SU-DHL-6 (cell line): Measurements from ENCODE around the gene CPAMD8.

Experiments
- H2AFZ ChIP-seq: fragments of 200-600 bp; sonication (generic); 2 replicates; pipeline ENCODE4 v1.6.1; 2014; ENCODE audit warnings: low read depth, mild to moderate bottlenecking, moderate library complexity, mixed read lengths, antibody characterized with exemption, low read length; ENCODE audit not compliant: severe bottlenecking
- H3F3A ChIP-seq: fragments of 200-600 bp; shearing (Covaris generic); 2 replicates; pipeline ENCODE4 v1.6.0; 2016; ENCODE audit warnings: antibody characterized with exemption, mild to moderate bottlenecking; ENCODE audit not compliant: insufficient read depth
- H3K27ac ChIP-seq: fragments of 200-600 bp; sonication (generic); 2 replicates; pipeline ENCODE4 v1.5.1; 2016; ENCODE audit warnings: low read depth, mild to moderate bottlenecking, low read length, moderate library complexity, mixed read lengths
- H3K27me3 ChIP-seq: fragments of 200-600 bp; sonication (generic), shearing (Covaris generic); 2 replicates; pipeline ENCODE4 v1.6.0; 2014; ENCODE audit warnings: mild to moderate bottlenecking, low read length
- H3K36me3 ChIP-seq: fragments of 200-600 bp; sonication (generic); 2 replicates; pipeline ENCODE4 v1.6.1; 2014; ENCODE audit warnings: mild to moderate bottlenecking, low read length, mixed read lengths
- H3K4me2 ChIP-seq: fragments of 300-600, 200-600 bp; shearing (Covaris generic), sonication (generic); 2 replicates; pipeline ENCODE4 v1.6.0; 2014; ENCODE audit warnings: low read length, low read depth, mild to moderate bottlenecking; ENCODE audit not compliant: poor library complexity, severe bottlenecking
- H3K4me3 ChIP-seq: fragments of 200-600 bp; sonication (generic); 2 replicates; pipeline ENCODE4 v1.5.1; 2014; ENCODE audit warnings: antibody characterized with exemption, low read length, mild to moderate bottlenecking, mixed read lengths; ENCODE audit not compliant: insufficient read depth, poor library complexity, severe bottlenecking
- H3K79me2 ChIP-seq: fragments of 200-600 bp; sonication (generic); 2 replicates; pipeline ENCODE4 v1.6.1; 2014; ENCODE audit warnings: mild to moderate bottlenecking, low read length, moderate library complexity; ENCODE audit not compliant: insufficient read depth
- H3K9ac ChIP-seq: fragments of 200-600 bp; sonication (generic); 2 replicates; pipeline ENCODE4 v1.7.0; 2014; ENCODE audit warnings: mild to moderate bottlenecking, low read length
- H3K9me2 ChIP-seq: fragments of 200-600 bp; sonication (generic); replicated peaks from 2 replicates; pipeline ENCODE4 v1.6.1; 2014; ENCODE audit warnings: low read length; ENCODE audit not compliant: insufficient read depth
- H3K9me3 ChIP-seq: fragments of 200-600 bp; sonication (generic); 2 replicates; pipeline ENCODE4 v1.6.1; 2014; ENCODE audit warnings: low read length, mixed read lengths; ENCODE audit not compliant: insufficient read depth
- H4K20me1 ChIP-seq: fragments of 200-600 bp; sonication (generic); 2 replicates; pipeline ENCODE4 v1.6.1; 2014; ENCODE audit warnings: low read depth, mild to moderate bottlenecking, antibody characterized with exemption, low read length, moderate library complexity, mixed read lengths
- CTCF ChIP-seq: fragments of 200-600 bp; sonication (generic); IDR thresholded peaks from one replicate; pipeline ENCODE4 v1.5.1; 2017; ENCODE audit warnings: antibody characterized with exemption, mild to moderate bottlenecking, low read length, moderate library complexity; ENCODE audit not compliant: insufficient read depth, poor library complexity, severe bottlenecking
- EZH2phosphoT487 ChIP-seq: fragments of 200-600 bp; sonication (generic), shearing (Covaris generic); conservative IDR thresholded peaks from 2 replicates; pipeline ENCODE4 v1.6.1; 2018; ENCODE audit warnings: mild to moderate bottlenecking, antibody characterized with exemption, low read length, moderate library complexity, mixed read lengths

Gene CPAMD8

GRCh38 chr19:16861834-16862233, 164.8 kb downstream of the CPAMD8 start:
- no peaks in the 10 kb centered on the region for H3K36me3 ChIP-seq
- no peaks in the 10 kb centered on the region for H3K79me2 ChIP-seq
- H4K20me1 ChIP-seq: no peaks in the 10 kb centered on the region

GRCh38 chr19:16861011-16861410, 165.6 kb downstream of the CPAMD8 start:
- TF ChIP-seq CTCF (no peak), EZH2phosphoT487 (no peak)
- H4K20me1 ChIP-seq: no peaks in the 10 kb centered on the region
- no peaks in the 10 kb centered on the region for H3K9me2 ChIP-seq
- no peaks in the 10 kb centered on the region for H3K36me3 ChIP-seq
- no peaks in the 10 kb centered on the region for H3K27me3 ChIP-seq
- H3K27ac ChIP-seq: no peak overlapping the region
- H3K9me3 ChIP-seq: no peaks in the 10 kb centered on the region
- no peak overlapping the region for H3K4me2 ChIP-seq
- no peaks in the 10 kb centered on the region for H3K79me2 ChIP-seq
- H3K9ac ChIP-seq: no peak overlapping the region
- no peak overlapping the region for H3K4me3 ChIP-seq
- H2AFZ ChIP-seq: no peak overlapping the region
- H3F3A ChIP-seq: no peaks in the 10 kb centered on the region

More at GRCh38 chr19:16861834-16862233, 164.8 kb downstream of the CPAMD8 start:
- no peak for TF ChIP-seq CTCF
- TF ChIP-seq EZH2phosphoT487: no peak
- no peak overlapping the region for H2AFZ ChIP-seq
- no peaks in the 10 kb centered on the region for H3F3A ChIP-seq
- H3K9me2 ChIP-seq: no peaks in the 10 kb centered on the region
- no peak overlapping the region for H3K4me2 ChIP-seq
- H3K27me3 ChIP-seq: no peaks in the 10 kb centered on the region
- no peaks in the 10 kb centered on the region for H3K9me3 ChIP-seq
- no peak overlapping the region for H3K4me3 ChIP-seq
- H3K9ac ChIP-seq: no peak overlapping the region
- H3K27ac ChIP-seq: no peak overlapping the region

- Histone ChIP-seq H3K4me3 (no peak overlapping the region), H3K27ac (no peak overlapping the region), H4K20me1 (no peaks in the 10 kb centered on the region), H3K9ac (no peak overlapping the region), H3K27me3 (no peaks in the 10 kb centered on the region), H3K4me2 (no peak overlapping the region), H3K36me3 (no peaks in the 10 kb centered on the region), H2AFZ (no peak overlapping the region), H3K9me3 (no peaks in the 10 kb centered on the region), H3K9me2 (no peaks in the 10 kb centered on the region), H3K79me2 (no peaks in the 10 kb centered on the region), H3F3A (no peaks in the 10 kb centered on the region)
- TF ChIP-seq CTCF: no peak
- no peak for TF ChIP-seq EZH2phosphoT487
Observed at GRCh38 chr19:16860118-16860517, 166.5 kb downstream of the CPAMD8 start.
